ENCODE results near the gene GRB10.

GRCh38 chr7:50757703-50758390 is 24.8 kb downstream of the GRB10 start:
- TF ChIP-seq POLR2A (IDR thresholded peaks at IDR 0.05; ENCODE audit: low read length) (no peak), GATA1 (IDR thresholded peaks at IDR 0.05; ENCODE audit: low read depth, low read length) (no peak)

Measured in erythroblast (primary cell).